IMR-90 (cell line): Measurements from ENCODE around the gene GSTA2. TPM values are rescaled to one million over a fixed set of nuclear protein-coding genes. Genes with fewer than 3 reads are reported as not detected.

Source experiments
- ATAC-seq: fragments of 200-7000 bp; cut with Tn5 transposase; 2 replicates; pipeline ENCODE4 v1.9.1; 2020; ENCODE audit warnings: low read depth, mild to moderate bottlenecking, moderate library complexity
- BruUV-seq: library from RNA; stranded (reverse); fragments of 400-500 nt; replicated peaks from 2 replicates; lab custom pipeline; 2021; lab: Mats Ljungman, UMichigan
- CTCF ChIA-PET: fragments of 300-600 bp; formaldehyde crosslinking; extraction: SDS; loops from one replicate; lab custom pipeline; 2021; ENCODE audit warnings: antibody characterized with exemption; lab: Yijun Ruan, JAX
- POLR2A ChIA-PET: fragments of 300-600 bp; sonication (Branson Sonifier 250); formaldehyde crosslinking; loops from one replicate; lab custom pipeline; 2022; ENCODE audit warnings: antibody characterized with exemption; ENCODE audit not compliant: unreplicated experiment; lab: Charles Lee
- DNase-seq: peaks from one replicate; pipeline ENCODE4 v3.0.0; 2013
- H2AFZ ChIP-seq: replicated peaks from 2 replicates; pipeline ENCODE3; 2013; ENCODE audit warnings: low read length, mild to moderate bottlenecking; ENCODE audit not compliant: poor library complexity
- H2AK5ac ChIP-seq: 2 replicates; pipeline ENCODE4 v1.6.1; 2013; ENCODE audit warnings: low read depth, low read length, inconsistent platforms
- H2AK9ac ChIP-seq: replicated peaks from 2 replicates; pipeline ENCODE3; 2013; ENCODE audit warnings: mild to moderate bottlenecking, low read depth, low read length, moderate library complexity; ENCODE audit not compliant: poor library complexity
- H2BK120ac ChIP-seq: 2 replicates; pipeline ENCODE4 v1.6.1; 2013; ENCODE audit warnings: low read depth, low read length, inconsistent platforms
- H2BK15ac ChIP-seq: 3 replicates; pipeline ENCODE4 v1.6.1; 2013; ENCODE audit warnings: low read depth, low read length, inconsistent platforms
- H2BK20ac ChIP-seq: 2 replicates; pipeline ENCODE4 v1.6.1; 2013; ENCODE audit warnings: low read depth, mild to moderate bottlenecking, inconsistent platforms, low read length, moderate library complexity
- H2BK5ac ChIP-seq: 2 replicates; pipeline ENCODE4 v1.6.1; 2013; ENCODE audit warnings: mild to moderate bottlenecking, low read depth, low read length, inconsistent platforms; ENCODE audit not compliant: poor library complexity, severe bottlenecking
- H3K14ac ChIP-seq: replicated peaks from 2 replicates; pipeline ENCODE4 v1.6.1; 2013; ENCODE audit warnings: low read depth, low read length, inconsistent platforms
- H3K18ac ChIP-seq: 2 replicates; pipeline ENCODE4 v1.6.1; 2013; ENCODE audit warnings: low read depth, low read length, control low read depth
- H3K23ac ChIP-seq: 2 replicates; pipeline ENCODE4 v1.6.1; 2013; ENCODE audit warnings: low read depth, low read length, inconsistent platforms
- H3K27ac ChIP-seq: 2 replicates; pipeline ENCODE4 v1.5.1; 2013; ENCODE audit warnings: mild to moderate bottlenecking, control low read depth, low read length; ENCODE audit not compliant: insufficient read depth
- H3K27me3 ChIP-seq: 2 replicates; pipeline ENCODE4 v1.6.1; 2013; ENCODE audit warnings: low read length; ENCODE audit not compliant: control insufficient read depth, insufficient read depth
- H3K36me3 ChIP-seq: 2 replicates; pipeline ENCODE4 v1.6.1; 2013; ENCODE audit warnings: low read length, mixed read lengths; ENCODE audit not compliant: control insufficient read depth, insufficient read depth
- H3K4ac ChIP-seq: 2 replicates; pipeline ENCODE4 v1.6.1; 2013; ENCODE audit warnings: low read depth, low read length, inconsistent platforms
- H3K4me1 ChIP-seq: 2 replicates; pipeline ENCODE4 v1.6.1; 2013; ENCODE audit warnings: low read length, mixed read lengths; ENCODE audit not compliant: control insufficient read depth, insufficient read depth
- H3K4me2 ChIP-seq: 2 replicates; pipeline ENCODE4 v1.6.1; 2013; ENCODE audit warnings: low read depth, mild to moderate bottlenecking, control low read depth, low read length, moderate library complexity
- H3K4me3 ChIP-seq: 2 replicates; pipeline ENCODE4 v1.5.1; 2013; ENCODE audit warnings: low read depth, mild to moderate bottlenecking, control low read depth, low read length, moderate library complexity; ENCODE audit not compliant: insufficient read depth
- H3K56ac ChIP-seq: 2 replicates; pipeline ENCODE4 v1.6.1; 2013; ENCODE audit warnings: low read length, inconsistent platforms; ENCODE audit not compliant: insufficient read depth; ENCODE audit errors: extremely low read depth
- H3K79me1 ChIP-seq, 2 experiments: 2 replicates each; pipeline ENCODE4 v1.6.1; 2013; ENCODE audit warnings: low read length in 2 of 2, inconsistent platforms in 1 of 2, low read depth in 1 of 2
- H3K9ac ChIP-seq: 2 replicates; pipeline ENCODE4 v1.6.1; 2013; ENCODE audit warnings: low read depth, low read length, control low read depth
- H3K9me1 ChIP-seq: 2 replicates; pipeline ENCODE4 v1.6.1; 2013; ENCODE audit warnings: low read length, inconsistent platforms; ENCODE audit not compliant: insufficient read depth
- H3K9me3 ChIP-seq: 2 replicates; pipeline ENCODE4 v1.6.1; 2013; ENCODE audit warnings: low read length; ENCODE audit not compliant: control insufficient read depth, insufficient read depth
- H4K20me1 ChIP-seq: 2 replicates; pipeline ENCODE4 v1.6.1; 2013; ENCODE audit warnings: low read length, inconsistent platforms; ENCODE audit not compliant: insufficient read depth
- H4K5ac ChIP-seq: 2 replicates; pipeline ENCODE4 v1.6.1; 2013; ENCODE audit warnings: mild to moderate bottlenecking, low read depth, low read length, control low read depth
- H4K8ac ChIP-seq, 2 experiments: 2 replicates each; pipeline ENCODE4 v1.6.1; 2013; ENCODE audit warnings: low read depth in 2 of 2, low read length in 2 of 2, control low read depth in 1 of 2, inconsistent platforms in 1 of 2
- H4K91ac ChIP-seq: 2 replicates; pipeline ENCODE4 v1.6.1; 2013; ENCODE audit warnings: low read depth, low read length, inconsistent platforms; ENCODE audit not compliant: insufficient read depth
- BHLHE40 ChIP-seq: fragments of 150-350 bp; IDR thresholded peaks from 2 replicates; pipeline ENCODE4 v1.6.1; 2016; ENCODE audit warnings: mild to moderate bottlenecking, low read depth, low read length
- CEBPB ChIP-seq: IDR thresholded peaks from 2 replicates; pipeline ENCODE4 v1.6.1; 2012; ENCODE audit warnings: low read depth, low read length, improper control_type of control experiment
- CHD1 ChIP-seq: IDR thresholded peaks from 2 replicates; pipeline ENCODE4 v1.6.1; 2012; ENCODE audit warnings: low read depth, low read length, improper control_type of control experiment
- FOS ChIP-seq: fragments of 150-350 bp; IDR thresholded peaks from 2 replicates; pipeline ENCODE4 v1.6.1; 2016; ENCODE audit warnings: low read depth, low read length
- MAFK ChIP-seq: IDR thresholded peaks from 2 replicates; pipeline ENCODE4 v1.6.1; 2012; ENCODE audit warnings: low read depth, low read length, improper control_type of control experiment
- MAZ ChIP-seq: IDR thresholded peaks from 2 replicates; pipeline ENCODE4 v1.6.1; 2012; ENCODE audit warnings: low read depth, mild to moderate bottlenecking, low read length, improper control_type of control experiment, moderate library complexity, borderline replicate concordance
- MXI1 ChIP-seq: IDR thresholded peaks from 2 replicates; pipeline ENCODE4 v1.6.1; 2012; ENCODE audit warnings: low read depth, mild to moderate bottlenecking, low read length, moderate library complexity, borderline replicate concordance
- NFE2L2 ChIP-seq: fragments of 150-350 bp; IDR thresholded peaks from 2 replicates; pipeline ENCODE4 v1.6.1; 2016; ENCODE audit warnings: low read depth, mild to moderate bottlenecking, low read length
- POLR2A ChIP-seq: IDR thresholded peaks from 2 replicates; pipeline ENCODE4 v1.6.1; 2012; ENCODE audit warnings: mild to moderate bottlenecking, low read depth, low read length
- RAD21 ChIP-seq: IDR thresholded peaks from 2 replicates; pipeline ENCODE4 v1.6.1; 2012; ENCODE audit warnings: low read length, improper control_type of control experiment
- RCOR1 ChIP-seq: IDR thresholded peaks from 2 replicates; pipeline ENCODE4 v1.6.1; 2012; ENCODE audit warnings: mild to moderate bottlenecking, low read length, improper control_type of control experiment; ENCODE audit not compliant: insufficient replicate concordance
- RFX5 ChIP-seq: IDR thresholded peaks from 2 replicates; pipeline ENCODE4 v1.8.0; 2012; ENCODE audit warnings: low read depth, mild to moderate bottlenecking, low read length, moderate library complexity
- SMC3 ChIP-seq: fragments of 150-350 bp; IDR thresholded peaks from 2 replicates; pipeline ENCODE4 v1.6.1; 2016; ENCODE audit warnings: low read depth, mild to moderate bottlenecking, antibody characterized with exemption, low read length, moderate library complexity
- WGBS, 2 experiments: methylation state at CpG; one replicate each; pipeline versions ENCODE4 v1.1.5 to v1.1.7; 2013; ENCODE audit warnings: missing lambda C conversion rate in 2 of 2; ENCODE audit not compliant: insufficient read length in 1 of 2; ENCODE audit errors: extremely low coverage in 2 of 2; 5-methylcytosine and 5-hydroxymethylcytosine counted together
- dilution Hi-C: fragments of 300-500 bp; cut with HindIII; formaldehyde crosslinking; loops from one replicate; pipeline ENCODE4 v1.14.3; 2018; ENCODE audit warnings: low sequenced_read_pairs; ENCODE audit not compliant: unreplicated experiment
- in situ Hi-C: fragments of 300-500 bp; cut with MboI; formaldehyde crosslinking; loops from 3 replicates; pipeline ENCODE4 v1.14.3; 2019; ENCODE audit warnings: low sequenced_read_pairs, inconsistent platforms, mixed read lengths
- intact Hi-C: fragments of 100-400 bp; cut with micrococcal nuclease; formaldehyde crosslinking; loops from 2 replicates; pipeline ENCODE4 v1.10.0; 2022
- polyA plus RNA-seq, 3 experiments: library from polyadenylated mRNA; depleted of rRNA; stranded (reverse); fragments of >200 nt; gene quantifications; 2 replicates each; pipeline ENCODE4 v1.2.3, GENCODE V29; 2012; ENCODE audit warnings: low replicate concordance in 1 of 3
- total RNA-seq: library from RNA; depleted of rRNA; stranded (reverse); fragments of >200 nt; gene quantifications from 2 replicates; pipeline ENCODE4 v1.2.3, GENCODE V29; 2012
- TF ChIP-seq, protein P1 (sequence below): conservative IDR thresholded peaks from 2 replicates; pipeline ENCODE4 v1.5.1; 2012; ENCODE audit warnings: mild to moderate bottlenecking, low read depth, low read length, improper control_type of control experiment
- TF ChIP-seq, protein P2 (sequence below): fragments of 150-350 bp; IDR thresholded peaks from 2 replicates; pipeline ENCODE4 v1.6.1; 2017; ENCODE audit warnings: mild to moderate bottlenecking, antibody characterized with exemption, low read length, low read depth
- TF ChIP-seq, protein P3 (sequence below): fragments of 150-350 bp; IDR thresholded peaks from 2 replicates; pipeline ENCODE4 v1.6.1; 2016; ENCODE audit warnings: low read depth, mild to moderate bottlenecking, low read length, moderate library complexity, borderline replicate concordance

GSTA2 gene
- total and polyA plus RNA-seq, 2 of the 4 experiments (the other 2 are of a cell fraction) = not detected

- H3K23ac ChIP-seq = no peak overlapping the region
- no peak overlapping the region for H2AFZ ChIP-seq
- no peak overlapping the region for H3K4me2 ChIP-seq
- no peak overlapping the region for H4K91ac ChIP-seq
- H2BK5ac ChIP-seq = no peak overlapping the region
- DNase-seq = no peak
- no peak overlapping the region for H3K4ac ChIP-seq
- no peak for ATAC-seq
- H3K27me3 ChIP-seq = no peaks in the 10 kb centered on the region; the same call in 1 of the 2 replicates
- H2BK120ac ChIP-seq = no peak overlapping the region
- no peak overlapping the region for H3K56ac ChIP-seq
- intact Hi-C loops = no loop called here
- no peak overlapping the region for H2BK20ac ChIP-seq
- H3K9me1 ChIP-seq = no peaks in the 10 kb centered on the region
- H3K18ac ChIP-seq = no peak overlapping the region
- H2AK9ac ChIP-seq = no peak overlapping the region
- H3K27ac ChIP-seq = no peak overlapping the region
- H3K14ac ChIP-seq = no peak overlapping the region
- H3K9me3 ChIP-seq = no peaks in the 10 kb centered on the region
- no peak overlapping the region for H4K8ac ChIP-seq
- no peaks in the 10 kb centered on the region for H3K79me1 ChIP-seq
- no peaks in the 10 kb centered on the region for H3K36me3 ChIP-seq
- TF ChIP-seq, protein P1, sequence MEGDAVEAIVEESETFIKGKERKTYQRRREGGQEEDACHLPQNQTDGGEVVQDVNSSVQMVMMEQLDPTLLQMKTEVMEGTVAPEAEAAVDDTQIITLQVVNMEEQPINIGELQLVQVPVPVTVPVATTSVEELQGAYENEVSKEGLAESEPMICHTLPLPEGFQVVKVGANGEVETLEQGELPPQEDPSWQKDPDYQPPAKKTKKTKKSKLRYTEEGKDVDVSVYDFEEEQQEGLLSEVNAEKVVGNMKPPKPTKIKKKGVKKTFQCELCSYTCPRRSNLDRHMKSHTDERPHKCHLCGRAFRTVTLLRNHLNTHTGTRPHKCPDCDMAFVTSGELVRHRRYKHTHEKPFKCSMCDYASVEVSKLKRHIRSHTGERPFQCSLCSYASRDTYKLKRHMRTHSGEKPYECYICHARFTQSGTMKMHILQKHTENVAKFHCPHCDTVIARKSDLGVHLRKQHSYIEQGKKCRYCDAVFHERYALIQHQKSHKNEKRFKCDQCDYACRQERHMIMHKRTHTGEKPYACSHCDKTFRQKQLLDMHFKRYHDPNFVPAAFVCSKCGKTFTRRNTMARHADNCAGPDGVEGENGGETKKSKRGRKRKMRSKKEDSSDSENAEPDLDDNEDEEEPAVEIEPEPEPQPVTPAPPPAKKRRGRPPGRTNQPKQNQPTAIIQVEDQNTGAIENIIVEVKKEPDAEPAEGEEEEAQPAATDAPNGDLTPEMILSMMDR = no peak
- TF ChIP-seq CEBPB = no peak
- no peak for TF ChIP-seq NFE2L2
- TF ChIP-seq RAD21 = no peak
- TF ChIP-seq MAFK = no peak
- TF ChIP-seq POLR2A = no peak
- no peak for TF ChIP-seq FOS
- TF ChIP-seq BHLHE40 = no peak
- TF ChIP-seq, protein P2, sequence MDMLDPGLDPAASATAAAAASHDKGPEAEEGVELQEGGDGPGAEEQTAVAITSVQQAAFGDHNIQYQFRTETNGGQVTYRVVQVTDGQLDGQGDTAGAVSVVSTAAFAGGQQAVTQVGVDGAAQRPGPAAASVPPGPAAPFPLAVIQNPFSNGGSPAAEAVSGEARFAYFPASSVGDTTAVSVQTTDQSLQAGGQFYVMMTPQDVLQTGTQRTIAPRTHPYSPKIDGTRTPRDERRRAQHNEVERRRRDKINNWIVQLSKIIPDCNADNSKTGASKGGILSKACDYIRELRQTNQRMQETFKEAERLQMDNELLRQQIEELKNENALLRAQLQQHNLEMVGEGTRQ = no peak
- TF ChIP-seq RCOR1 = no peak
- no peak for TF ChIP-seq RFX5
- no peak for TF ChIP-seq CHD1
- TF ChIP-seq, protein P3, sequence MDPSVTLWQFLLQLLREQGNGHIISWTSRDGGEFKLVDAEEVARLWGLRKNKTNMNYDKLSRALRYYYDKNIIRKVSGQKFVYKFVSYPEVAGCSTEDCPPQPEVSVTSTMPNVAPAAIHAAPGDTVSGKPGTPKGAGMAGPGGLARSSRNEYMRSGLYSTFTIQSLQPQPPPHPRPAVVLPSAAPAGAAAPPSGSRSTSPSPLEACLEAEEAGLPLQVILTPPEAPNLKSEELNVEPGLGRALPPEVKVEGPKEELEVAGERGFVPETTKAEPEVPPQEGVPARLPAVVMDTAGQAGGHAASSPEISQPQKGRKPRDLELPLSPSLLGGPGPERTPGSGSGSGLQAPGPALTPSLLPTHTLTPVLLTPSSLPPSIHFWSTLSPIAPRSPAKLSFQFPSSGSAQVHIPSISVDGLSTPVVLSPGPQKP = no peak
- TF ChIP-seq MAZ = no peak
- no peak for TF ChIP-seq SMC3
- TF ChIP-seq MXI1 = no peak
- dilution Hi-C loops = no loop called here
- no peak overlapping the region for H2AK5ac ChIP-seq
- H3K4me3 ChIP-seq = no peak overlapping the region
- no peak overlapping the region for H3K9ac ChIP-seq
- H2BK15ac ChIP-seq = no peak overlapping the region
- BruUV-seq = no TSS peak
- in situ Hi-C loops = no loop called here
- POLR2A ChIA-PET = no interaction called here
- no peaks in the 10 kb centered on the region; the same call in 1 of the 2 replicates for H3K4me1 ChIP-seq
- no peak overlapping the region for H4K5ac ChIP-seq
- H4K20me1 ChIP-seq = no peaks in the 10 kb centered on the region
- WGBS, 2 experiments = no CpG with 5 or more reads among the region's 15 CpGs
- CTCF ChIA-PET = no interaction called here
Measured at GRCh38 chr6:52726741-52727535, 36.3 kb downstream of the GSTA2 start.
